ENCODE measurements around the gene SLC38A6. TPM values are rescaled to one million over a fixed set of nuclear protein-coding genes. Genes with fewer than 3 reads are reported as not detected.

Gene SLC38A6
- total RNA-seq, 2 experiments from 2014 or later: 9.4 to 10.0 TPM

GRCh38 chr14:60943637-60944032 is 37.4 kb upstream of the SLC38A6 start:
- Mint-ChIP-seq H3K4me1 (ENCODE audit: low read depth) (no peaks in the 10 kb centered on the region), H3K27me3 (no peaks in the 10 kb centered on the region), H3K36me3 (ENCODE audit: low read depth) (peaks cover 23% of the 10 kb centered on the region), H3K27ac (no peak overlapping the region), H3K4me3 (no peak overlapping the region), H3K9me3 (no peaks in the 10 kb centered on the region)
- DNase-seq (no peak), ATAC-seq (ENCODE audit: poor library complexity) (no peak)
- Histone ChIP-seq H3K36me3 (ENCODE audit: insufficient read depth, low read length) (no peaks in the 10 kb centered on the region), H3K27me3 (ENCODE audit: control insufficient read depth in 1 of 2, insufficient read depth in 2 of 2, low read length in 2 of 2) (no peaks in the 10 kb centered on the region), H3K4me1 (ENCODE audit: insufficient read depth, low read length) (no peaks in the 10 kb centered on the region), H3K4me3 (ENCODE audit: low read length) (no peak overlapping the region), H3K9me3 (ENCODE audit: control insufficient read depth in 1 of 2, insufficient read depth in 1 of 2, low read length in 2 of 2) (no peaks in the 10 kb centered on the region), H3K27ac (ENCODE audit: low read depth in 1 of 2, low read length in 2 of 2) (no peak overlapping the region)
- ChIA-PET CTCF (no interaction called here), POLR2A (no interaction called here)
- no peak for TF ChIP-seq CTCF (IDR thresholded peaks at IDR 0.05)
- intact Hi-C loops (cut with DNase I, micrococcal nuclease): no loop called here

GRCh38 chr14:60944204-60944603 is 36.8 kb upstream of the SLC38A6 start:
- no peaks in the 10 kb centered on the region for H3K9me3 ChIP-seq (ENCODE audit: control insufficient read depth in 1 of 2, insufficient read depth in 1 of 2, low read length in 2 of 2)
- no peak overlapping the region for H3K4me3 ChIP-seq (ENCODE audit: low read length)
- no peaks in the 10 kb centered on the region for H3K27me3 Mint-ChIP-seq
- H3K4me1 ChIP-seq (ENCODE audit: insufficient read depth, low read length): no peaks in the 10 kb centered on the region
- peaks cover 23% of the 10 kb centered on the region for H3K36me3 Mint-ChIP-seq (ENCODE audit: low read depth)
- H3K9me3 Mint-ChIP-seq: no peaks in the 10 kb centered on the region
- H3K27ac Mint-ChIP-seq: no peak overlapping the region
- ATAC-seq (ENCODE audit: poor library complexity) (no peak), DNase-seq (no peak)
- no peaks in the 10 kb centered on the region for H3K36me3 ChIP-seq (ENCODE audit: insufficient read depth, low read length)
- no peak overlapping the region for H3K27ac ChIP-seq (ENCODE audit: low read depth in 1 of 2, low read length in 2 of 2)
- intact Hi-C loops (cut with DNase I, micrococcal nuclease): no loop called here
- H3K27me3 ChIP-seq (ENCODE audit: control insufficient read depth in 1 of 2, insufficient read depth in 2 of 2, low read length in 2 of 2): no peaks in the 10 kb centered on the region
- TF ChIP-seq CTCF (IDR thresholded peaks at IDR 0.05): no peak
- no peak overlapping the region for H3K4me3 Mint-ChIP-seq
- H3K4me1 Mint-ChIP-seq (ENCODE audit: low read depth): no peaks in the 10 kb centered on the region
- ChIA-PET POLR2A (no interaction called here), CTCF (no interaction called here)

DNA sequence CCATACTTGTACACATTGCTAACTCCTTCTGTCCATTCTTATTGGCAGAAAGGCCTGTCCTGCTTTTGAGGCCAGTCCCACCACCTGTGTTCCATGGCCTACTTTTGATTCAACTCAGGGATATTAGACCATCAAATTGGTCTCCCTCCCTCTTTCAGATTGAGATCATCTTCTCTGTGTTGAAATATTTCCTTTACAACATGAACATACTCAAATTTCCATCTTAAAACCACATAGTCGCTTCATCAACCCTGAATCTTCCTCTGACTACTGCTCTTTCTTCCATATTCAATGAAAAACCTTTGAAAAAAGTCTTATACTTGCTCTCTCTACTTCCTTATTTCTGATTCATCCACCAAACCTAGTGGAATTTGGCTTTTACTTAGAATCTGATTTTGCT is 35.1 kb upstream of the SLC38A6 start:
- no peaks in the 10 kb centered on the region for H3K4me1 Mint-ChIP-seq (ENCODE audit: low read depth)
- Histone ChIP-seq H3K4me1 (ENCODE audit: insufficient read depth, low read length) (no peaks in the 10 kb centered on the region), H3K36me3 (ENCODE audit: insufficient read depth, low read length) (no peaks in the 10 kb centered on the region), H3K9me3 (ENCODE audit: control insufficient read depth in 1 of 2, insufficient read depth in 1 of 2, low read length in 2 of 2) (no peaks in the 10 kb centered on the region), H3K4me3 (ENCODE audit: low read length) (no peak overlapping the region), H3K27me3 (ENCODE audit: control insufficient read depth in 1 of 2, insufficient read depth in 2 of 2, low read length in 2 of 2) (no peaks in the 10 kb centered on the region), H3K27ac (ENCODE audit: low read depth in 1 of 2, low read length in 2 of 2) (no peak overlapping the region)
- DNase-seq (no peak), ATAC-seq (ENCODE audit: poor library complexity) (no peak)
- intact Hi-C loops (cut with DNase I, micrococcal nuclease): no loop called here
- no peak overlapping the region for H3K27ac Mint-ChIP-seq
- no peak overlapping the region for H3K4me3 Mint-ChIP-seq
- POLR2A ChIA-PET: no interaction called here
- no peaks in the 10 kb centered on the region for H3K27me3 Mint-ChIP-seq
- CTCF ChIA-PET: no interaction called here
- H3K9me3 Mint-ChIP-seq: no peaks in the 10 kb centered on the region
- no peak for TF ChIP-seq CTCF (IDR thresholded peaks at IDR 0.05)
- peaks cover 23% of the 10 kb centered on the region for H3K36me3 Mint-ChIP-seq (ENCODE audit: low read depth)
